T-cell (primary cell): Measurements from ENCODE around the gene STT3A. TPM values are rescaled to one million over a fixed set of nuclear protein-coding genes. Genes with fewer than 3 reads are reported as not detected.

ENCODE experiments used
- ATAC-seq, 4 experiments: fragments of 200-7000 bp in 3 of 4; fragments of 150-1000 bp in 1 of 4; cut with Tn5 transposase; replicated peaks in 1 of 4; 1 replicate in 3 of 4; 2 replicates in 1 of 4; pipeline ENCODE4 v1.10.0; 2021; ENCODE audit warnings: moderate library complexity in 3 of 4, mild to moderate bottlenecking in 2 of 4, moderate number of reproducible peaks in 1 of 4
- CTCF ChIA-PET, 2 donors: fragments of 300-600 bp; sonication (Branson Sonifier 250); formaldehyde crosslinking; loops; one replicate each; lab custom pipeline; 2022; ENCODE audit warnings: antibody characterized with exemption in 2 of 2; lab: Charles Lee
- POLR2A ChIA-PET, 2 donors: fragments of 300-600 bp; sonication (Branson Sonifier 250); formaldehyde crosslinking; loops; one replicate each; lab custom pipeline; 2022; ENCODE audit warnings: antibody characterized with exemption in 2 of 2; lab: Charles Lee
- DNase-seq, 35 experiments: peaks; one replicate each; pipeline versions ENCODE4 v3.0.0 to v3.0.0-alpha.2; 2013 to 2023
- H3K27ac ChIP-seq: one replicate; pipeline ENCODE4 v1.5.1; 2013; ENCODE audit warnings: low read length
- H3K27me3 ChIP-seq, 2 experiments: replicated peaks in 1 of 2; 1 replicate in 1 of 2; 2 replicates in 1 of 2; pipeline versions ENCODE4 v1.6.1 to v1.7.0; 2013; ENCODE audit warnings: low read length in 1 of 2, mixed read lengths in 1 of 2; ENCODE audit not compliant: control insufficient read depth in 2 of 2, insufficient read depth in 2 of 2; ENCODE audit errors: extremely low read depth in 1 of 2
- H3K36me3 ChIP-seq, 2 donors: 1 replicate in 1 of 2; 2 replicates in 1 of 2; pipeline versions ENCODE4 v1.6.1 to v1.7.0; 2013; ENCODE audit warnings: low read length in 1 of 2; ENCODE audit not compliant: control insufficient read depth in 2 of 2, insufficient read depth in 1 of 2; ENCODE audit errors: extremely low read depth in 1 of 2
- H3K4me1 ChIP-seq, 2 experiments: 1 replicate in 1 of 2; 2 replicates in 1 of 2; pipeline versions ENCODE4 v1.6.1 to v1.7.0; 2013; ENCODE audit warnings: low read length in 2 of 2, mixed read lengths in 1 of 2; ENCODE audit not compliant: insufficient read depth in 2 of 2, control insufficient read depth in 1 of 2; ENCODE audit errors: extremely low read depth in 1 of 2
- H3K4me3 ChIP-seq, 2 donors: 1 replicate in 1 of 2; 2 replicates in 1 of 2; pipeline versions ENCODE4 v1.5.1 to v1.7.0; 2013; ENCODE audit warnings: mild to moderate bottlenecking in 2 of 2, low read length in 1 of 2, moderate library complexity in 1 of 2; ENCODE audit not compliant: control insufficient read depth in 1 of 2; ENCODE audit errors: extremely low read depth in 1 of 2
- H3K9me3 ChIP-seq: 2 replicates; pipeline ENCODE4 v1.7.0; 2013
- H3K27ac Mint-ChIP-seq, 2 donors: one replicate each; pipeline ENCODE4 v1.8.0; 2020 to 2021; ENCODE audit warnings: mild to moderate bottlenecking in 2 of 2, mixed read lengths in 2 of 2
- H3K27me3 Mint-ChIP-seq, 2 donors: one replicate each; pipeline ENCODE4 v1.8.0; 2021 to 2022; ENCODE audit warnings: mixed read lengths in 2 of 2
- H3K36me3 Mint-ChIP-seq: one replicate; pipeline ENCODE4 v1.8.0; 2021; ENCODE audit warnings: mixed read lengths
- H3K4me1 Mint-ChIP-seq, 3 donors: one replicate each; pipeline ENCODE4 v1.8.0; 2020 to 2022; ENCODE audit warnings: mixed read lengths in 3 of 3, mild to moderate bottlenecking in 1 of 3
- H3K4me3 Mint-ChIP-seq, 3 donors: one replicate each; pipeline ENCODE4 v1.8.0; 2020 to 2022; ENCODE audit warnings: mild to moderate bottlenecking in 3 of 3, mixed read lengths in 3 of 3, moderate library complexity in 3 of 3
- H3K9me3 Mint-ChIP-seq, 3 donors: one replicate each; pipeline ENCODE4 v1.8.0; 2020 to 2022; ENCODE audit warnings: mixed read lengths in 3 of 3
- WGBS: methylation state at CpG from one replicate; pipeline ENCODE4 v1.1.5; 2013; ENCODE audit warnings: missing lambda C conversion rate; ENCODE audit not compliant: insufficient coverage; 5-methylcytosine and 5-hydroxymethylcytosine counted together
- total RNA-seq, 35 experiments: library from RNA in 6 of 35; stranded (reverse) in 6 of 35; fragments of 120-200 nt in 1 of 35; gene quantifications; one replicate each; pipeline versions ENCODE4 v1.2.1 to v1.2.4 and lab custom pipeline; 2013 to 2026

STT3A gene
- total RNA-seq, 5 donors from 2014 or later (not counting 1 experiment from before 2014, with no cell fraction given), result 51.0 to 103 (median 88.5) TPM

GRCh38 chr11:125625630-125626287, 33.1 kb downstream of the STT3A start:
- POLR2A ChIA-PET, result interaction anchor here (0.6 to 1.2 kb wide), 5 partner anchors 32 to 56 kb away, joined by 3 to 6 read pairs (median 3); partner anchors contain the start of genes EI24 (in 2 of the 2) and STT3A (in 1 of the 2)
- under 1% methylated on average over 49 of the region's 51 CpGs for WGBS
- CTCF ChIA-PET, result interaction anchor here in 1 of 2 donors (0.8 to 1.9 kb wide), 6 partner anchors 34 to 113 kb away, joined by 3 to 14 read pairs (median 4); partner anchors contain the start of genes EI24 and STT3A
- Mint-ChIP-seq H3K36me3 (peaks cover 10% of the 10 kb centered on the region), H3K4me3 (peak overlapping the region; percentile 92 to 99 (median 93)), H3K27ac (peak overlapping the region; percentile 95 to 97), H3K27me3 (no peaks in the 10 kb centered on the region), H3K4me1 (peaks cover 20 to 25% (median 20%) of the 10 kb centered on the region in 3 donors), H3K9me3 (no peaks in the 10 kb centered on the region)
- Histone ChIP-seq H3K4me3 (peak overlapping the region; percentile 91), H3K9me3 (no peaks in the 10 kb centered on the region), H3K4me1 (peaks cover 5 to 21% of the 10 kb centered on the region in 2 experiments), H3K36me3 (peaks cover 0 to 10% of the 10 kb centered on the region in 2 donors), H3K27me3 (no peaks in the 10 kb centered on the region), H3K27ac (peak overlapping the region; percentile 97)
- DNase-seq, result peak; percentile 59 to 87 (median 74)
- peak; percentile 94 to 95 (median 95) for ATAC-seq

GRCh38 chr11:125626288-125626950, 33.8 kb downstream of the STT3A start:
- peak overlapping the region; percentile 58 to 97 for H3K27ac Mint-ChIP-seq
- Histone ChIP-seq H3K27ac (peak overlapping the region; percentile 97), H3K36me3 (peaks cover 0 to 3% of the 10 kb centered on the region in 2 donors), H3K4me3 (peak overlapping the region; percentile 91), H3K27me3 (no peaks in the 10 kb centered on the region), H3K4me1 (peaks cover 5 to 21% of the 10 kb centered on the region in 2 experiments), H3K9me3 (no peaks in the 10 kb centered on the region)
- peak in 31 of 35 experiments; percentile 1 to 59 (median 12) for DNase-seq
- peaks cover 20 to 25% (median 20%) of the 10 kb centered on the region in 3 donors for H3K4me1 Mint-ChIP-seq
- H3K36me3 Mint-ChIP-seq, result peaks cover 5% of the 10 kb centered on the region
- H3K4me3 Mint-ChIP-seq, result peak overlapping the region; percentile 92 to 99 (median 93)
- 17% methylated on average over 1 of the region's 18 CpGs for WGBS
- peak; percentile 19 to 44 (median 36) for ATAC-seq
- POLR2A ChIA-PET, result interaction anchor here (0.6 kb wide), 2 partner anchors 34 to 57 kb away, joined by 3 to 5 read pairs; partner anchors contain the start of gene EI24 (in 1 of the 2)
- no peaks in the 10 kb centered on the region for H3K27me3 Mint-ChIP-seq
- CTCF ChIA-PET, result interaction anchor here (0.6 to 1.9 kb wide), 6 partner anchors 9 to 58 kb away, joined by 3 to 14 read pairs (median 3); partner anchors contain the start of genes ACRV1 (in 1 of the 2), EI24 (in 1 of the 2) and STT3A (in 1 of the 2)
- no peaks in the 10 kb centered on the region for H3K9me3 Mint-ChIP-seq

DNA sequence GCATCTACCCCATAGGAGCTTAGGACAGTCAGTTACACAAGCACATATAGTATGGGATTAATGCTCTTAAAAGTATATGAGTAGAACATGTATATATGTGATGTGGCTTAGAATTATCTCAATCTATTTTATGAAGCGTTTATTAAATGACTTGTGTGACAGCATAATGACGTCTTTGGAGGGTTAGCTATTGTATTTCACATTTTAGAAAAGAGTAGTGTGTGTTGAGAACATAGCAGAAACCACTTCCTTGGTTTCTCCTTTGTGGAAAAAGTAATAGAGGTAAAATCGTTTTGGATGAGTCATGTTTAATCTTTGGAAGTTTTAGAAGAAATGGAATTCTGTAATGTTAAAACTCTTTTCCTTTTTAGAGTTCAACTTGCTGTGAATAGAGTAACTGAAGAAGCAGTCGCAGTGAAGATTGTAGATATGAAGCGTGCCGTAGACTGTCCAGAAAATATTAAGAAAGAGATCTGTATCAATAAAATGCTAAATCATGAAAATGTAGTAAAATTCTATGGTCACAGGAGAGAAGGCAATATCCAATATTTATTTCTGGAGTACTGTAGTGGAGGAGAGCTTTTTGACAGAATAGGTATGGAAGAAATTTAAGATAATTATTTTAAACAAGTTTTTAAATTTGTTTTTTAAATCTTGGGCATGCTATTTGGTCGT, 34.7 kb downstream of the STT3A start:
- Mint-ChIP-seq H3K27me3 (no peaks in the 10 kb centered on the region), H3K27ac (peak overlapping the region in 1 of 2 donors; percentile 55), H3K9me3 (no peaks in the 10 kb centered on the region), H3K4me1 (peaks cover 20 to 27% (median 20%) of the 10 kb centered on the region in 3 donors), H3K4me3 (peak overlapping the region; percentile 92 to 99 (median 93)), H3K36me3 (no peaks in the 10 kb centered on the region)
- no peaks in the 10 kb centered on the region for H3K36me3 ChIP-seq
- peaks cover 8 to 21% of the 10 kb centered on the region in 2 experiments for H3K4me1 ChIP-seq
- H3K27me3 ChIP-seq, result no peaks in the 10 kb centered on the region
- H3K27ac ChIP-seq, result no peak overlapping the region
- no peak overlapping the region for H3K4me3 ChIP-seq
- ATAC-seq, result no peak
- POLR2A ChIA-PET, result interaction anchor here (0.6 kb wide), 2 partner anchors 35 to 58 kb away, joined by 3 to 5 read pairs; partner anchors contain the start of gene EI24 (in 1 of the 2)
- WGBS, result 87% methylated on average over 3 of the region's 7 CpGs
- no peak for DNase-seq
- H3K9me3 ChIP-seq, result no peaks in the 10 kb centered on the region
- CTCF ChIA-PET, result interaction anchor here (0.7 to 1.2 kb wide), 2 partner anchors 53 to 58 kb away, joined by 3 read pairs; partner anchors contain the start of genes ACRV1 (in 1 of the 2) and EI24 (in 1 of the 2)

DNA sequence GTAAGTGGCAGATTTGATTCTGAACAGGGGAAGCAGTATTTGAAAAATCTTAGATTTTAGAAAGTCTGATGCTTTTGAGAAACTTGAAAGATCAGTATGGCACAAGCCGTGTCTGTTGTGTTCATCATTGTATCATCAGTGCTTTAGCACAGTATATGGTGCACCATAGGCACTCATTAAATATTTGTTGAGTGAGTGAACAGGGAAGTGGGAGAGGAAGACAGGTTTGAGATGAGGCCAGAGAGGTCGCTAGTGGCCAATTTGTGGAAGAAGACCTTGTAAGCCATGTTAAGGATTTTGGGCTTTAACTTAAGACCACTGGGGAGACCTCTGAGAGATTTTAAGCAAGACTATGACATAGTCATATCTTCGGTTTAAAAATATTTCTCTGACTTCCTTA, 45.2 kb downstream of the STT3A start:
- no peaks in the 10 kb centered on the region for H3K4me1 Mint-ChIP-seq
- no peak for ATAC-seq
- no peak overlapping the region for H3K4me3 Mint-ChIP-seq
- DNase-seq, result no peak
- H3K27me3 Mint-ChIP-seq, result no peaks in the 10 kb centered on the region
- H3K36me3 Mint-ChIP-seq, result no peaks in the 10 kb centered on the region
- 100% methylated on average over 2 of the region's 3 CpGs for WGBS
- POLR2A ChIA-PET, result no interaction called here
- Histone ChIP-seq H3K4me1 (peaks cover 0 to 2% of the 10 kb centered on the region in 2 experiments), H3K27ac (no peak overlapping the region), H3K27me3 (no peaks in the 10 kb centered on the region), H3K36me3 (no peaks in the 10 kb centered on the region), H3K4me3 (no peak overlapping the region), H3K9me3 (no peaks in the 10 kb centered on the region)
- CTCF ChIA-PET, result no interaction called here
- H3K27ac Mint-ChIP-seq, result no peak overlapping the region
- no peaks in the 10 kb centered on the region for H3K9me3 Mint-ChIP-seq

- Mint-ChIP-seq H3K27me3 (no peaks in the 10 kb centered on the region), H3K27ac (no peak overlapping the region), H3K4me3 (no peak overlapping the region), H3K4me1 (no peaks in the 10 kb centered on the region), H3K9me3 (no peaks in the 10 kb centered on the region), H3K36me3 (no peaks in the 10 kb centered on the region)
- ChIA-PET CTCF (no interaction called here), POLR2A (no interaction called here)
- no peaks in the 10 kb centered on the region for H3K9me3 ChIP-seq
- ATAC-seq, result no peak
- no peaks in the 10 kb centered on the region for H3K27me3 ChIP-seq
- no peak overlapping the region for H3K4me3 ChIP-seq
- no peak for DNase-seq
- no peaks in the 10 kb centered on the region for H3K4me1 ChIP-seq
- H3K36me3 ChIP-seq, result no peaks in the 10 kb centered on the region
- no peak overlapping the region for H3K27ac ChIP-seq
- WGBS, result 100% methylated on average over 1 of the region's 1 CpG
These were observed 45.7 kb downstream of the STT3A start for GRCh38 chr11:125638315-125638714.

GRCh38 chr11:125645871-125646270, 53.2 kb downstream of the STT3A start:
- no peak overlapping the region for H3K4me3 ChIP-seq
- H3K27ac ChIP-seq, result no peak overlapping the region
- no peaks in the 10 kb centered on the region for H3K36me3 Mint-ChIP-seq
- POLR2A ChIA-PET, result no interaction called here
- CTCF ChIA-PET, result no interaction called here
- H3K9me3 ChIP-seq, result no peaks in the 10 kb centered on the region
- no peaks in the 10 kb centered on the region for H3K9me3 Mint-ChIP-seq
- no peaks in the 10 kb centered on the region for H3K4me1 ChIP-seq
- no peak for ATAC-seq
- no CpG with 5 or more reads among the region's 3 CpGs for WGBS
- H3K4me3 Mint-ChIP-seq, result no peak overlapping the region
- H3K27me3 Mint-ChIP-seq, result no peaks in the 10 kb centered on the region
- DNase-seq, result no peak
- peaks cover 7 to 9% (median 8%) of the 10 kb centered on the region in 3 donors for H3K4me1 Mint-ChIP-seq
- H3K27ac Mint-ChIP-seq, result no peak overlapping the region
- H3K36me3 ChIP-seq, result no peaks in the 10 kb centered on the region
- no peaks in the 10 kb centered on the region for H3K27me3 ChIP-seq
